Activated CD8-positive, alpha-beta memory T cell treated with anti-CD3 and anti-CD28 coated beads, Interleukin-2, amount 50 U/mL, for 24 hours (primary cell): ENCODE data around the gene ACTR10.

Source experiments
- DNase-seq: peaks from one replicate; pipeline ENCODE4 v3.0.0-alpha.2; 2020; ENCODE audit errors: extremely low read depth

Gene ACTR10

GRCh38 chr14:58199726-58200479 lies at the start of gene ACTR10:
ACTR10 (plus strand) TSS chr14:58200149; CDS start chr14:58200218, 69 bp downstream.
- DNase-seq: peak; percentile 68

GRCh38 chr14:58150243-58150805 lies 49.6 kb upstream of the ACTR10 start:
- DNase-seq: no peak

GRCh38 chr14:58151133-58152013 lies 48.6 kb upstream of the ACTR10 start:
- no peak for DNase-seq

GRCh38 chr14:58152014-58152857 lies 47.7 kb upstream of the ACTR10 start, which contains the start of gene ARMH4:
ARMH4 (minus strand) TSS chr14:58152213; CDS start chr14:58139358, 12,855 bp downstream.
- DNase-seq: peak; percentile 24

GRCh38 chr14:58160561-58160960 lies 39.4 kb upstream of the ACTR10 start:
- no peak for DNase-seq

DNA sequence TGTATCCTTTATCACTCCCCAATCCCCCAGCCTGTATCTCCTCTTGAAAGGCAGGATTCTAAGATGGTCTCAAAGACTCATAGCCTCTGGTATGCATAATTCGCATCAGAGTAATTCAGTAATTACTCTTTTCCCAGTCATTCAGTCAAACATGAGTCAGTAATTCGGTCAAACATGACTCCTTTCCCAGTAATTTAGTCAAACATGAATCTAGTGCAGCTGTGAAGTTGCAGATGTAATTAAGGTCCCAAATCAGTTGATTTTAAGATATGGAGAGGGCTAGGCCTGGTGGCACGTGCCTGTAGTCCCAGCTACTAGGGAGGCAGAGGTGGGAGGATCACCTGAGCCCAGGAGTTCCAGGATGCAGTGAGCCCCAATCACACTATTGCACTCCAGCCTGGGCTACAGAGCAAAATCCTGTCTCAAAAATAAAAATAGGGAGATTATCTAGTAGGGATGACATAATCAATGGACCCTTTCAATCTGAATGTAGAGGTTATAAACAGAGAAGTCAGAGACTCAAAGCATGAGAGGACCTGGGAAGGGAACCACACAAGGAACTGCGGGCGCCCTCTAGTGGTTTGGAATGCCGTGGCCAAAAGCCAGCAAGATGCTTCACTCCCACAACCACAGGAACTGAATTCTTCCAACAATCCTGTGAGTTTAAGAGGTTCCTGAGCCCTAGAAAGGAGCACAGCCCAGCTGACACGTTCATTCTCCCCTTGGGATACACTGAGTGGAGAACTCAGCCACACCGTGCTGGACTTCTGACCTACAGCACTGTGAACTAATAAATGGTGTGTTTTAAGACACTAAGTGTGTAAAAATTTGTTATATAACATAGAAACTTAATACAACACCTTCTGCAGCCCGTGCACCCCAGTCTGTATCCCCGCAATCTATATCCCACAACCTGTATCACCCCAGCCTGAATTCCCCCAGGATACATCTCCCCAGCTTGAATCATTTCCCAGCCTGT lies 33.7 kb upstream of the ACTR10 start:
- DNase-seq: peak; percentile 43

DNA sequence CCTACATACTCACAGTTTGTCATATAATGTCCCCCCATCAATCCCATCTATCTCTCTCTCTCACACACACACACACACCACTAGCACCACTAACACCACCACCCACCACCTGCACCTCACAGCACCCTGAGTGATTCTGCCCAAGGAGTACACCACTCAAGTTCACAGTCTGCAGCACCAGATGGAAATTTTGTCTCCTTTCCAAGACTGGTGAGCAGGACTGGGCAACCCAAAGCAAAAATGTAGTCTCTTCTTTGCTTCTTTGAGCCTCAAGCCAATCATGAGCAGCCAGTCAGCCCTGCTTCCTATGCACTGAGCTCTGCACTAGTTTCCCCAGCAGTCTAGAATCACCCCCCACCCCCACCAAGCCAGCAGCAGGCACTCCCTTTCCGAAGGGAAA lies 32.9 kb upstream of the ACTR10 start:
- no peak for DNase-seq

DNA sequence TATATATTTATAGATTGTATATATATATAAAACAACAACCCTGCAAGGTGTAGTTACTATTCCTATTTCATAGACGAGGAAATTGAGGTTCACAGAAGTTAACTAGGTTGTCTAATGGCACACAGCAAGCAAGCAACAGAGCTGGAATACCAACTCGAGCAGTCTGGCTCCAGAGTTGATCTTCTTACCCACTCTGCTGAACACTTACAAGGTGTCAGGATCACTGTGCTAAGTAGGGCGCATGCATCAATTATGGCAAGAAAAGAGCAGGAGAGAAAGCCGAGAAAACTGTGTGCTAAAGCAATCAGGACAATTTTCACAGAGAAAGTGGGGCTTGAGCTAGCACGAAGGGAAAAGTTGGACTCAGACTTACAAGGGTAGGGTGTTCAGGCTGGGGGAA lies 32.1 kb upstream of the ACTR10 start:
- no peak for DNase-seq

GRCh38 chr14:58171090-58171489 lies 28.9 kb upstream of the ACTR10 start:
- DNase-seq: no peak

GRCh38 chr14:58177125-58177524 lies 22.8 kb upstream of the ACTR10 start:
- no peak for DNase-seq

DNA sequence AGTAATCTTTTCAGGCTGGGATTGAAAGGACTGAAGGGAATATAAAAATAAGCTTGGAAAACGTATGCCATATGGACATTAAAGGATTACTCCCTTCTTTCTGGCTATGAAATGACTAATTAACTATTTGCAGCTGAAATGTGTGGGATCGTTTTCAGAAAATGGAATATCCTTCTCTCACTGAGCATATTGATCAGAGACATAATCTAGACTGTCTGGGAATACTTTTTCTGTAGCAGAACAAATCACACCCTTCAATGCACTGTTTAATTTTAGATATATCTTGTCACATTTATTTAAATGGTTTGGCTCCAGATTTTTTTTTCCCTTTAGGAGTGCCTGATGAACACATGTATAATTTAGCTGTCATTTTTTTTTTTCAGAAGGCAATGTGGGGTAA lies 10.8 kb upstream of the ACTR10 start:
- DNase-seq: no peak

GRCh38 chr14:58191763-58192601 lies 8.0 kb upstream of the ACTR10 start:
- no peak for DNase-seq

DNA sequence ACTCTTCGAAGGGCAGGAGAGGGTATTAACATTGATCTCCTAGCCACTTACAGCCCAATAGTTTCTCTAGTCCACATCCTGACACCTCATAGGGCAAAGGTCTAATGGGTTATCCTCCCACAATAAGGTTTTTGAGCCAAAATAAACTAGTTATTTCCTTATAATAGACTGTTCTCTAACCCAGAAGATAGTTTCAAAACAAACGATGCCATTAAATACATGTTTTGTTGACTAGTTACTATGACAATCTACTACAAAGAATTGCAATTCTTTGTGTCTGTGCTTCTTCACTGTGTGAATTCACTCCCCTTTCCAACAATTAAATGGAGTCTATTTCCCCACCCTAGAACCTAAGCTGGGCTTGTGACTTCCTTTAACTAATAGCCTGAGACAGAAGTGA lies 6.4 kb upstream of the ACTR10 start:
- DNase-seq: no peak

- DNase-seq: no peak
These were observed 3.8 kb upstream of the ACTR10 start for GRCh38 chr14:58196198-58196597.

DNA sequence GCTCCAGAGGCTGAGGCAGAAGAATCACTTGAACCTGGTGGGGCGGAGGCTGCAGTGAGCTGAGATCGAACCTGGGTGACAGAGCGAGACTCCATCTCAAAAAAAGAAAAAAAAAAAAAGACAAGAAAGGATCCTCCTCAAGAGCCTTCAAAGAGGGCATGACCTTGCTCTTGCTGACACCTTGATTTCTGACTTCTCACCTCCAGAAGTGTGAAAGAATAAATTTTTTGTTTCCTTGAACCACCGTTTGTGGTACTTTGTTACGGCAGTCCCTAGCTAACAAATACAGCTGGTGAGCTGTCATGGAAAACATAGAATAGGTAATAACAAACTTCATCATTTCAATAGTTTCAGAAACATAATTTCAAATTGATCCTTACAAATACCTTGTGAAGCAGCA lies 1.9 kb upstream of the ACTR10 start:
- no peak for DNase-seq

GRCh38 chr14:58200480-58200841 lies 512 bp downstream of the ACTR10 start:
- DNase-seq: no peak

DNA sequence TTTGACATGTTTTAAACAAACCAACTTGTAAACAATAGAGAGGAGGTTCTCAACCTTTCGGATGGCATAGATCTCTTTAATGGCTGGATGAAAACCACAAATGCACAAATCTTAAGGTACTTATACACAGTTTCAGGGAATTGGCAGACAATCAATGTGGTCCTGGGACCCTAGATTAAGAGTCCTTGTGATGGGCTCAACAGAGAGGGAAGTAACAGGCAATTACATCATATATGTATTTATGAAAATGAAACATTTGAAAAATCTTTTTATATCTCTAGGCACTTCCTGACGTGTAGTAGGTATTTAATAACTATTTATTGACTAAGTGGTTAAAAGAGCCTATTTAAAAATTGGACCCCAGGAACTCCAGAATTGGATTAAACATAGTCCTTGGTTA lies 897 bp downstream of the ACTR10 start:
- DNase-seq: no peak

DNA sequence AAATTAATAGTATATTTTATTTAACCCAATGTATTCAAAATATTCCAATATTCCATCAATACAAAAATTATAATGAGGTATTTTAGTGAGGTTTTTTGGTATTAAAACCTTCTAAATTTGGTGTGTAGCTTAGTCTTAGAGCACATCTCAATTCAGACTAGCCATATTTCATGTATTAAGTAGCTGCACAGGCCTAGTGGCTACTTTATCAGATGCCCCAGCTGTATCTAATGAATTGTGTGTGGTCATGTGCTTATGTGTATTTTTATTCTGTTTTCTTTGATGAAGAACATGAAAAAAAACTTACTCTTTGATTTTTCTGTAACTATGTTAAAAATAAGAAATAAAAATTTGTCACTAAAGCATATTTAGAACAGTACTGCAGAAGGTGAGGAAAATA lies 13.2 kb downstream of the ACTR10 start:
- no peak for DNase-seq

GRCh38 chr14:58215191-58215914 lies 15.4 kb downstream of the ACTR10 start:
- DNase-seq: no peak
